Activated T-cell treated with anti-CD3 and anti-CD28 coated beads, Interleukin-2, amount 50 U/mL, for 4 hours (primary cell): ENCODE data around the gene EDN2. TPM values are rescaled to one million over a fixed set of nuclear protein-coding genes. Genes with fewer than 3 reads are reported as not detected.

Source experiments
- ATAC-seq, 2 donors: fragments of 200-7000 bp; cut with Tn5 transposase; one replicate each; pipeline ENCODE4 v1.10.0; 2021
- DNase-seq: peaks from one replicate; pipeline ENCODE4 v3.0.0-alpha.2; 2020
- H3K27me3 Mint-ChIP-seq: one replicate; pipeline ENCODE4 v1.8.0; 2021; ENCODE audit warnings: low read depth, mixed read lengths
- H3K36me3 Mint-ChIP-seq: one replicate; pipeline ENCODE4 v1.8.0; 2022; ENCODE audit warnings: mixed read lengths; ENCODE audit not compliant: insufficient read depth
- H3K4me1 Mint-ChIP-seq: one replicate; pipeline ENCODE4 v1.8.0; 2021; ENCODE audit warnings: low read depth, mixed read lengths
- H3K4me3 Mint-ChIP-seq: one replicate; pipeline ENCODE4 v1.8.0; 2021; ENCODE audit warnings: mild to moderate bottlenecking, moderate library complexity, mixed read lengths
- H3K9me3 Mint-ChIP-seq: one replicate; pipeline ENCODE4 v1.8.0; 2021; ENCODE audit warnings: mixed read lengths
- total RNA-seq, 3 donors: library from RNA; stranded (reverse); gene quantifications; one replicate each; pipeline ENCODE4 v1.2.1, GENCODE V29; 2021

Gene EDN2
- total RNA-seq, 3 donors from 2014 or later, result not detected

DNA sequence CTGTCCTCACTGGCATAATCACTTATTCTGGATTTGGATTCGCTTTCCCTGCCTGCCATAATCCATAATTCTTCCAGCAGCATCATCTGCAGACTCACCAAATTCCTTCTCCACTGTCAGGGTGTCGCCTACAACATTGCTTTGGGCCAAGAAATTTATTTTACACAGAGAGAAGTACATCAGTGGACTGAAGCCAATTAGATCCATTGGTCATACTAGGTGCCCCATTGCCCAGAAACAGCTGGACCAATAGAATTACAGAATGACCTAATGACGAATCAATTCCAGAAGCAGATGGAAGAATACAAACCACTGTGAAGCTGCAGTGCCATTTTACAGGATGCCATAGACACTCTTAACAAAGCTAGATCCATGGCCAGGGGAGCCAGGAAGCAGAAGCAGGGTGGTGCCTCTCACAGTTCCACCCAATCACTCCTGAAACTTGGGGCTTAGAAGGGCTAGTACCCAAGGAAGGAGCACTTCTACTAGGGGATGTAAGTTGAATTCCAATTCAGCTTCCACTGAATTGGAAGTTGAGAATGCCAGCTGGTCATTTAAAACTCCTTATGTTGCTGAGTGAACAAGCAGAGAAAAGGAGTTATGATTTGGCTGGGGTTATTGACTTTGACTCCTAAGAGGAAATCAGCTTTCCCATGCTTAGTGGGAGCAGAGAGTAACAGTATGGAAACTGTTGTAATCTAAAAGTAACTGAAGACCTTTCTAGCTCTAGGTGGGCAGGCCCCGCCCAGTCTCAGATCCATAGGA lies 44.0 kb downstream of the EDN2 start:
- DNase-seq, result no peak
- Mint-ChIP-seq H3K4me3 (no peak overlapping the region), H3K4me1 (no peaks in the 10 kb centered on the region), H3K27me3 (peaks cover 27% of the 10 kb centered on the region), H3K9me3 (peaks cover 7% of the 10 kb centered on the region), H3K36me3 (no peaks in the 10 kb centered on the region)
- ATAC-seq, result no peak

DNA sequence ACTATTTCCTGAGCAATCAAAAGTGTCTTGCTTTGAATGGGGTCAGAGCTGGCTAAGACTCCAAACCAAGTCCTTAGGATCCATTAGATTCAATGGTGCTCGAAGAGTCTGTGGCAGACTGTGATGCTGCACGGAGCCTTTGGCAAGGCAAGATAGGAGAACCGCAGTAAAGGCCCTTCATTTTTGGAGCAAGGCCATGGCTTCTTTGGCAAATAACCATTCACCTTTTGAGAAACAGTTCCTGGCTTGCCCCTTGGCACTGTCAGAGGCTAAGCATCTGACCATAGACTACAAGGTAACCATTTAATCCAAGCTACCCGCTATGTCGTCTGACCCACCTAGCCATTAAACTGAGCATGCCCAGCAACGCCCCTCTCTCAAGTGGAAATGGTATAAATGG lies 45.2 kb downstream of the EDN2 start:
- no peak for ATAC-seq
- DNase-seq, result no peak
- peaks cover 3% of the 10 kb centered on the region for H3K9me3 Mint-ChIP-seq
- no peak overlapping the region for H3K4me3 Mint-ChIP-seq
- H3K4me1 Mint-ChIP-seq, result no peaks in the 10 kb centered on the region
- peaks cover 32% of the 10 kb centered on the region for H3K27me3 Mint-ChIP-seq
- no peaks in the 10 kb centered on the region for H3K36me3 Mint-ChIP-seq

- H3K9me3 Mint-ChIP-seq, result no peaks in the 10 kb centered on the region
- H3K4me1 Mint-ChIP-seq, result no peaks in the 10 kb centered on the region
- H3K36me3 Mint-ChIP-seq, result no peaks in the 10 kb centered on the region
- ATAC-seq (no peak), DNase-seq (no peak)
- H3K4me3 Mint-ChIP-seq, result no peak overlapping the region
- H3K27me3 Mint-ChIP-seq, result peaks cover 38% of the 10 kb centered on the region
Observed at GRCh38 chr1:41438711-41439110, 45.8 kb downstream of the EDN2 start.

DNA sequence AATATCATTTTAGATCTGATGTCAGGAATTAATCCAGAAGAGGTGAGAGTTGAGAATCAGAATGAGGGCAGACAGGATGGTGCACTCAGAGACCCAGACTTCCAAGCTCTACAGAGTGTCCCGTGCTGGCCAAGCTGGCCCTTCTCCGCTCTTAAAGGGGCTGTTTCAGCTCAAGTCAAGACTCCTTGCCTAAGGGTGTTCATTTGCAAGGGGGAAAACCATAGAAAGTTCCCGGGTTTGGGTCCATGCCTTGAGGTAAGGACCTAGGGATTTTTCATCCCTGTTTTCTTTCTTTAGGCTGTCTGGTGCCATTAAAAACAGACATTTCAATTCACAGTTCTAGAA lies 47.5 kb downstream of the EDN2 start:
- ATAC-seq, result no peak
- Mint-ChIP-seq H3K4me1 (no peaks in the 10 kb centered on the region), H3K27me3 (peaks cover 47% of the 10 kb centered on the region), H3K9me3 (no peaks in the 10 kb centered on the region), H3K4me3 (no peak overlapping the region), H3K36me3 (no peaks in the 10 kb centered on the region)
- DNase-seq, result no peak

- H3K9me3 Mint-ChIP-seq, result no peaks in the 10 kb centered on the region
- no peaks in the 10 kb centered on the region for H3K4me1 Mint-ChIP-seq
- no peak for ATAC-seq
- no peak overlapping the region for H3K4me3 Mint-ChIP-seq
- peaks cover 47% of the 10 kb centered on the region for H3K27me3 Mint-ChIP-seq
- H3K36me3 Mint-ChIP-seq, result no peaks in the 10 kb centered on the region
- no peak for DNase-seq
Observed at GRCh38 chr1:41436281-41437010, 48.0 kb downstream of the EDN2 start.

DNA sequence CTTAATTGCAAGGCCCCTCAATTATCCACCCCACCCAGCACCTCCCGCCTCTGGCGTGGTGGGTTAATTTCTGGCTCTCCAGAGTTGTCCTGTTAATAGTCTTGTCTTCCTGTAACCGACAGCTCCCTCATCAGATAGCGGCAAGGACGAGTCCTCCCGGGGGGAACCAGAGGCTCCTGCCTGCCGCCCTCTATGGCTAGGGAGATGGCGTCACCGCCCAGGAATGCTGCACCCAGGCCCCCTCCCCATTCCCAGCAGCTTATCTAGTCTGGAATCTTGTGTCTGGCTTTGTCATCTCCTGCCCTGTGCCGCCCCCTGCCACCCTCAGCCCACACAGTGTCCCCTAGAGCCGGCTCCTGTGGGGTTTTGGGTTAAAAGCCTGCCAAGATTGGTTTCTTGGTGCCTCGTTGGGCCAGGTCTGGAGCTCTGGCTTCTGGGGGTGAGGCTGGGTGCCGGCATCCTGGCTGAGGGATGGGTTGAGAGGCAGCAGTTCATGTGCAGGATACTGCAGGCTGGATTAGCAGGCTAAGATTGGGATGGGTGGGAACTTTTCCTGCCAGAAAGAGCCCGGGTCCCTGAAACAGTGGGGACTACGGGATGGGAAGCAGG lies 48.8 kb downstream of the EDN2 start:
- Mint-ChIP-seq H3K36me3 (no peaks in the 10 kb centered on the region), H3K4me1 (no peaks in the 10 kb centered on the region), H3K27me3 (peaks cover 47% of the 10 kb centered on the region), H3K4me3 (no peak overlapping the region), H3K9me3 (no peaks in the 10 kb centered on the region)
- ATAC-seq (no peak), DNase-seq (no peak)

DNA sequence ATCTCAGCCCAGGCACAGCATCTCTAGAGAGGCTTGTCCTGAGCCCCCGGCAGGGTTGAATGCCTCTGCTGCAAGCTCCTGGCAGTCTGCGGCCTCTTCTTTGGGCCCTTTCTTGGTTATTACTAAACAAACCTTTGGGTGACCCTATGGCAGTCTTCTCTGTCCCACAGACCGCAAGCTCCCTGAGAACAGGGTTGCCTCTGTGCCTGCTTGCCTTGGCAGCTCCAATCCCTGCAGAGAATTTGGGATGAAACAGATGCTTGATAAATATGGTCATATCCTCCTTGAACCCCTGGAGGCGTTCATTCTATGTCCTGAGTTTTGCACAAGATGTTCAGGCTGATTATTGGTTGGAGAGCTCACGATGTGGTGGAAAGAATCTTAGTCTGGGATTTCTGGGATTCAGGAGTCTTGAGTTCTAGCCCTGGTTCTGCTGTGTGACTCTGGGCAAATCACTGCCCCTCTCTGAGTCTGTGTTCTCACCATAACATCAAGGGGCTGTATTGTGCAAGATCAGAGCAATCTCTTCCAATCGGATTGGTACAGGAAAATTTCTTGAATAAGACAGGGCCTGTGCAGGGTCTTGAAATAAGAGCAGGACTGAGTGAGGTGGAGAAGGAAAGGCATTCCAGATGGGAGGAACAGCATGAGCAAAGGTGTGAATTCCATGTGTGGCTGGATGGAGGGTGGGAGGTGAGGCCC lies 49.6 kb downstream of the EDN2 start:
- no peak for ATAC-seq
- no peaks in the 10 kb centered on the region for H3K36me3 Mint-ChIP-seq
- H3K27me3 Mint-ChIP-seq, result peaks cover 47% of the 10 kb centered on the region
- no peaks in the 10 kb centered on the region for H3K9me3 Mint-ChIP-seq
- DNase-seq, result no peak
- no peak overlapping the region for H3K4me3 Mint-ChIP-seq
- H3K4me1 Mint-ChIP-seq, result no peaks in the 10 kb centered on the region

DNA sequence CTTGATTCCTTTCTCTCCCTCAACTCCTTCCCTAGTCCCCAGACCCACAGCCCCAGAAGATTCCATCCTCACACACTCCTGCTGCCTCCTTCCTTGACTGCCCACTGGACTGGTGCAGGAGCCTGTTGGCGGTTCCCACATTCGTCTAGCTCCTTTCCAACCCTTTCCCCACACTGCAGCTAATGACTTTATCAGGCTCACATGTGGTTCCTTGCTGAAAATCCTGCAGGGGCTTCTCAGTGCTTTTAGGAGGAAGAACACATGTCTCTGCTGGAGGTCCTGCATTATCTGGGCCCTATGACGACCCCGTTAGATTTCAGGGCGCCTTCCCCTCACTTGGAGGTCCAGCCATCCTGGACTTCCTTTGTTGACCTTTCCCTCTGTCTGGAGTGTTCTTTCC lies 50.2 kb downstream of the EDN2 start:
- ATAC-seq (no peak), DNase-seq (no peak)
- Mint-ChIP-seq H3K27me3 (peaks cover 47% of the 10 kb centered on the region), H3K4me3 (no peak overlapping the region), H3K4me1 (no peaks in the 10 kb centered on the region), H3K9me3 (no peaks in the 10 kb centered on the region), H3K36me3 (no peaks in the 10 kb centered on the region)

DNA sequence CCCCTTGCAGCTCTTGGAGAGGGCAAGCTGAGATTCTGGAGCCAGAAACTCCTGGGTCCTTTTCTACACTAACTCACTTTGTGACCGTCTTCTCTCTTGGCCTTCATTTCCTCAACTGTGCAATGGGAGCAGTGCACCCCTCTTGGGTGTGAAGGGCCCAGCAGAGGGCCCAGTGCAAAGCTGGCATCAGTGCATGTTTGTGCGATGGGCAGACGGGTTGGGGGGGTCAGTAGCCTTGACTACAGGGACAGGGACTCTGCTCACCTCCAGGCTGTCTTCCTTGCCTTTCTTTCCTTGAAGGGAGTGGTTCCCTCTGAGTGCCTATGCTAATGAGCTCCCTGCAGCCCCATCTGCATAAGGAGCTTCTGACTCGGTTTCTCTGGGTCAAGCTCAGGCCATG lies 51.0 kb downstream of the EDN2 start:
- no peaks in the 10 kb centered on the region for H3K36me3 Mint-ChIP-seq
- H3K9me3 Mint-ChIP-seq, result no peaks in the 10 kb centered on the region
- DNase-seq (no peak), ATAC-seq (no peak)
- H3K4me1 Mint-ChIP-seq, result no peaks in the 10 kb centered on the region
- H3K4me3 Mint-ChIP-seq, result no peak overlapping the region
- H3K27me3 Mint-ChIP-seq, result peaks cover 50% of the 10 kb centered on the region

- DNase-seq, result peak; percentile 65
- peaks cover 50% of the 10 kb centered on the region for H3K27me3 Mint-ChIP-seq
- ATAC-seq, result peak; percentile 91 to 92
- H3K36me3 Mint-ChIP-seq, result no peaks in the 10 kb centered on the region
- no peak overlapping the region for H3K4me3 Mint-ChIP-seq
- H3K9me3 Mint-ChIP-seq, result no peaks in the 10 kb centered on the region
- no peaks in the 10 kb centered on the region for H3K4me1 Mint-ChIP-seq
Observed at GRCh38 chr1:41432481-41433280, 51.8 kb downstream of the EDN2 start.

GRCh38 chr1:41431490-41432350 lies 52.8 kb downstream of the EDN2 start:
- Mint-ChIP-seq H3K4me3 (no peak overlapping the region), H3K9me3 (no peaks in the 10 kb centered on the region), H3K4me1 (no peaks in the 10 kb centered on the region), H3K27me3 (peaks cover 42% of the 10 kb centered on the region), H3K36me3 (no peaks in the 10 kb centered on the region)
- ATAC-seq (no peak), DNase-seq (no peak)

- ATAC-seq (no peak), DNase-seq (no peak)
- Mint-ChIP-seq H3K27me3 (peaks cover 31% of the 10 kb centered on the region), H3K4me3 (no peak overlapping the region), H3K4me1 (no peaks in the 10 kb centered on the region), H3K9me3 (no peaks in the 10 kb centered on the region), H3K36me3 (no peaks in the 10 kb centered on the region)
Observed at GRCh38 chr1:41430582-41430981, 53.9 kb downstream of the EDN2 start.

DNA sequence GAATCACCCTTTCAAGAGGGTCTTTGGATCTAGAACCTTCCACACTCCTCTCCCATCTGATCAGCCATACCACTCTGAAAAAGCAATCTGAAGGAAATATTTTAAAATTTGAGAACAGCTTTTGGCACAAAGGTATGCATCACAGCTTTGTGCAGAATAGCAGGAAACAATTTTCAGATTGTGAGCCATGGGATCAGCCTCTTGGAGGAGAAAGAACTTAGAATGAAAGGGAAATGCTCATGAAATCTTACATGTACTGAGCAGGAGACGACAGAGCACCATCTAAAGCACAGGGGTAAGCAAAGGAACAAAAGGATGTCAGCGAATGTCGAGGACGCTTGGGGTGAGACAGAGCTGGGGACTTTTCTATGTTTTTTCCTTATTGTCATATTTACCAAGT lies 54.4 kb downstream of the EDN2 start:
- no peak for ATAC-seq
- DNase-seq, result no peak
- Mint-ChIP-seq H3K36me3 (no peaks in the 10 kb centered on the region), H3K4me1 (no peaks in the 10 kb centered on the region), H3K9me3 (no peaks in the 10 kb centered on the region), H3K4me3 (no peak overlapping the region), H3K27me3 (peaks cover 28% of the 10 kb centered on the region)
